Activated T-helper 17 cell treated with anti-CD3 and anti-CD28 coated beads, Interleukin-2, amount 50 U/mL, for 72 hours (primary cell): Measurements from ENCODE around the gene SHB. TPM values are rescaled to one million over a fixed set of nuclear protein-coding genes. Genes with fewer than 3 reads are reported as not detected.

Experiments
- ATAC-seq: fragments of 150-1000 bp; cut with Tn5 transposase; replicated peaks from 2 replicates; pipeline ENCODE4 v1.10.0; 2021; ENCODE audit warnings: mild to moderate bottlenecking, moderate library complexity
- H3K27ac Mint-ChIP-seq: one replicate; pipeline ENCODE4 v1.8.0; 2022; ENCODE audit warnings: mixed read lengths
- H3K27me3 Mint-ChIP-seq: one replicate; pipeline ENCODE4 v1.8.0; 2022; ENCODE audit warnings: mixed read lengths
- H3K36me3 Mint-ChIP-seq: one replicate; pipeline ENCODE4 v1.8.0; 2022; ENCODE audit warnings: low read depth, mild to moderate bottlenecking, mixed read lengths
- H3K4me1 Mint-ChIP-seq: one replicate; pipeline ENCODE4 v1.8.0; 2022; ENCODE audit warnings: mixed read lengths
- H3K4me3 Mint-ChIP-seq: one replicate; pipeline ENCODE4 v1.8.0; 2022; ENCODE audit warnings: mild to moderate bottlenecking, mixed read lengths
- H3K9me3 Mint-ChIP-seq: one replicate; pipeline ENCODE4 v1.8.0; 2022; ENCODE audit warnings: mixed read lengths
- total RNA-seq, 2 donors: library from RNA; stranded (reverse); gene quantifications; one replicate each; pipeline ENCODE4 v1.2.3, GENCODE V29; 2022

Gene SHB
- 1 to 10 TPM in 1 of 2 donors, under 1 TPM in 1; 0.95 to 1.7 TPM for total RNA-seq

GRCh38 chr9:38068701-38069628, at the start of gene SHB:
Gene SHB (minus strand): TSS chr9:38069227. CDS start chr9:38068645, 582 bp downstream.
- Mint-ChIP-seq H3K27ac (no peak within 1 kb of the TSS), H3K4me1 (peaks cover 5% of the 10 kb centered on the region), H3K36me3 (no peaks in the 10 kb centered on the region), H3K27me3 (peaks cover 3% of the 10 kb centered on the region), H3K9me3 (no peaks in the 10 kb centered on the region), H3K4me3 (peak within 1 kb of the TSS; percentile 88)
- peak; percentile 80 for ATAC-seq

- no peaks in the 10 kb centered on the region for H3K9me3 Mint-ChIP-seq
- no peaks in the 10 kb centered on the region for H3K36me3 Mint-ChIP-seq
- peaks cover 10% of the 10 kb centered on the region for H3K27me3 Mint-ChIP-seq
- H3K4me1 Mint-ChIP-seq, result no peaks in the 10 kb centered on the region
- H3K4me3 Mint-ChIP-seq, result no peak overlapping the region
- ATAC-seq, result no peak
- no peak overlapping the region for H3K27ac Mint-ChIP-seq
Observed at GRCh38 chr9:38117651-38118050, 48.6 kb upstream of the SHB start.

- Mint-ChIP-seq H3K4me1 (no peaks in the 10 kb centered on the region), H3K4me3 (no peak overlapping the region), H3K27ac (no peak overlapping the region), H3K27me3 (peaks cover 14% of the 10 kb centered on the region), H3K36me3 (no peaks in the 10 kb centered on the region), H3K9me3 (no peaks in the 10 kb centered on the region)
- no peak for ATAC-seq
Observed at GRCh38 chr9:38114905-38115304, 45.9 kb upstream of the SHB start.

GRCh38 chr9:38112456-38112855, 43.4 kb upstream of the SHB start:
- no peaks in the 10 kb centered on the region for H3K4me1 Mint-ChIP-seq
- ATAC-seq, result no peak
- H3K27me3 Mint-ChIP-seq, result peaks cover 8% of the 10 kb centered on the region
- H3K9me3 Mint-ChIP-seq, result no peaks in the 10 kb centered on the region
- H3K36me3 Mint-ChIP-seq, result no peaks in the 10 kb centered on the region
- no peak overlapping the region for H3K27ac Mint-ChIP-seq
- H3K4me3 Mint-ChIP-seq, result no peak overlapping the region

GRCh38 chr9:38112049-38112448, 43.0 kb upstream of the SHB start:
- no peaks in the 10 kb centered on the region for H3K4me1 Mint-ChIP-seq
- H3K9me3 Mint-ChIP-seq, result no peaks in the 10 kb centered on the region
- ATAC-seq, result no peak
- H3K27ac Mint-ChIP-seq, result no peak overlapping the region
- H3K27me3 Mint-ChIP-seq, result peaks cover 8% of the 10 kb centered on the region
- H3K36me3 Mint-ChIP-seq, result no peaks in the 10 kb centered on the region
- H3K4me3 Mint-ChIP-seq, result no peak overlapping the region

GRCh38 chr9:38110476-38110875, 41.4 kb upstream of the SHB start:
- Mint-ChIP-seq H3K27me3 (peaks cover 8% of the 10 kb centered on the region), H3K36me3 (no peaks in the 10 kb centered on the region), H3K27ac (no peak overlapping the region), H3K4me3 (no peak overlapping the region), H3K9me3 (no peaks in the 10 kb centered on the region), H3K4me1 (no peaks in the 10 kb centered on the region)
- no peak for ATAC-seq

GRCh38 chr9:38109601-38110000, 40.6 kb upstream of the SHB start:
- no peak overlapping the region for H3K4me3 Mint-ChIP-seq
- no peaks in the 10 kb centered on the region for H3K9me3 Mint-ChIP-seq
- H3K27me3 Mint-ChIP-seq, result peaks cover 4% of the 10 kb centered on the region
- no peak overlapping the region for H3K27ac Mint-ChIP-seq
- ATAC-seq, result no peak
- no peaks in the 10 kb centered on the region for H3K36me3 Mint-ChIP-seq
- H3K4me1 Mint-ChIP-seq, result no peaks in the 10 kb centered on the region

- no peak for ATAC-seq
- no peaks in the 10 kb centered on the region for H3K9me3 Mint-ChIP-seq
- H3K4me1 Mint-ChIP-seq, result no peaks in the 10 kb centered on the region
- H3K4me3 Mint-ChIP-seq, result no peak overlapping the region
- H3K36me3 Mint-ChIP-seq, result no peaks in the 10 kb centered on the region
- peaks cover 11% of the 10 kb centered on the region for H3K27me3 Mint-ChIP-seq
- no peak overlapping the region for H3K27ac Mint-ChIP-seq
Observed at GRCh38 chr9:38108326-38108725, 39.3 kb upstream of the SHB start.

- Mint-ChIP-seq H3K4me3 (no peak overlapping the region), H3K9me3 (no peaks in the 10 kb centered on the region), H3K27me3 (peaks cover 12% of the 10 kb centered on the region), H3K27ac (no peak overlapping the region), H3K36me3 (no peaks in the 10 kb centered on the region), H3K4me1 (no peaks in the 10 kb centered on the region)
- no peak for ATAC-seq
Observed at GRCh38 chr9:38107811-38108304, 38.8 kb upstream of the SHB start.

- no peak for ATAC-seq
- Mint-ChIP-seq H3K4me1 (no peaks in the 10 kb centered on the region), H3K27me3 (peaks cover 8% of the 10 kb centered on the region), H3K36me3 (no peaks in the 10 kb centered on the region), H3K4me3 (no peak overlapping the region), H3K9me3 (no peaks in the 10 kb centered on the region), H3K27ac (no peak overlapping the region)
Observed at GRCh38 chr9:38107405-38107804, 38.4 kb upstream of the SHB start.

GRCh38 chr9:38106488-38106887, 37.5 kb upstream of the SHB start:
- no peak for ATAC-seq
- Mint-ChIP-seq H3K27me3 (peaks cover 8% of the 10 kb centered on the region), H3K36me3 (no peaks in the 10 kb centered on the region), H3K9me3 (no peaks in the 10 kb centered on the region), H3K4me1 (no peaks in the 10 kb centered on the region), H3K4me3 (no peak overlapping the region), H3K27ac (no peak overlapping the region)

- no peak for ATAC-seq
- Mint-ChIP-seq H3K4me1 (no peaks in the 10 kb centered on the region), H3K27me3 (peaks cover 13% of the 10 kb centered on the region), H3K4me3 (no peak overlapping the region), H3K27ac (no peak overlapping the region), H3K9me3 (no peaks in the 10 kb centered on the region), H3K36me3 (no peaks in the 10 kb centered on the region)
Observed at GRCh38 chr9:38103340-38103739, 34.3 kb upstream of the SHB start.

- Mint-ChIP-seq H3K27ac (no peak overlapping the region), H3K27me3 (peaks cover 13% of the 10 kb centered on the region), H3K9me3 (no peaks in the 10 kb centered on the region), H3K4me3 (no peak overlapping the region), H3K4me1 (no peaks in the 10 kb centered on the region), H3K36me3 (no peaks in the 10 kb centered on the region)
- ATAC-seq, result no peak
Observed at GRCh38 chr9:38101423-38101822, 32.4 kb upstream of the SHB start.

- Mint-ChIP-seq H3K9me3 (no peaks in the 10 kb centered on the region), H3K36me3 (no peaks in the 10 kb centered on the region), H3K27ac (no peak overlapping the region), H3K4me1 (no peaks in the 10 kb centered on the region), H3K27me3 (peaks cover 9% of the 10 kb centered on the region), H3K4me3 (no peak overlapping the region)
- no peak for ATAC-seq
Observed at GRCh38 chr9:38096238-38096805, 27.3 kb upstream of the SHB start.

GRCh38 chr9:38094165-38094564, 25.1 kb upstream of the SHB start:
- no peak overlapping the region for H3K27ac Mint-ChIP-seq
- no peaks in the 10 kb centered on the region for H3K36me3 Mint-ChIP-seq
- no peak for ATAC-seq
- peaks cover 10% of the 10 kb centered on the region for H3K27me3 Mint-ChIP-seq
- H3K4me3 Mint-ChIP-seq, result no peak overlapping the region
- no peaks in the 10 kb centered on the region for H3K9me3 Mint-ChIP-seq
- H3K4me1 Mint-ChIP-seq, result no peaks in the 10 kb centered on the region
